Measurements from ENCODE around the gene GCC2. TPM values are rescaled to one million over a fixed set of nuclear protein-coding genes. Genes with fewer than 3 reads are reported as not detected.

GCC2 gene
- polyA plus RNA-seq, 1 of the 3 experiments (the other 2 are of a cell fraction) = 4.5 TPM

Small RNA genes within 50 kb of the gene (small RNA-seq; reads per million reads assigned to genes)
- 0 reads per million in 7 experiments for gene SMIM12P1

Other genes starting within 250 kb of the GCC2 start
- not detected in 2 replicates for gene SULT1C3, start 209.2 kb upstream of the GCC2 start, polyA plus RNA-seq (2012; rRNA removed)
- gene SULT1C2, start 160.3 kb upstream of the GCC2 start, polyA plus RNA-seq (2012; rRNA removed) = not detected in 2 replicates
- gene SULT1C4, start 71.3 kb upstream of the GCC2 start, polyA plus RNA-seq (2012; rRNA removed) = 0.18 and 0.47 TPM in 2 replicates
- gene LIMS1, start 85.3 kb downstream of the GCC2 start, polyA plus RNA-seq (2012; rRNA removed) = 123 and 131 TPM in 2 replicates

Data from SK-N-SH (cell line).